Stimulated activated naive CD8-positive, alpha-beta T cell treated with anti-CD3 and anti-CD28 coated beads, Interleukin-15, Interleukin-2, amounts not matched to agents 100 U/mL and 50 U/mL, for 24 hours (primary cell): Measurements from ENCODE around the gene NRSN2.

Experiments
- ATAC-seq: fragments of 150-1000 bp; cut with Tn5 transposase; one replicate; pipeline ENCODE4 v1.10.0; 2021
- DNase-seq: peaks from one replicate; pipeline ENCODE4 v3.0.0; 2021

NRSN2 gene, protein sequence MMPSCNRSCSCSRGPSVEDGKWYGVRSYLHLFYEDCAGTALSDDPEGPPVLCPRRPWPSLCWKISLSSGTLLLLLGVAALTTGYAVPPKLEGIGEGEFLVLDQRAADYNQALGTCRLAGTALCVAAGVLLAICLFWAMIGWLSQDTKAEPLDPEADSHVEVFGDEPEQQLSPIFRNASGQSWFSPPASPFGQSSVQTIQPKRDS

DNA sequence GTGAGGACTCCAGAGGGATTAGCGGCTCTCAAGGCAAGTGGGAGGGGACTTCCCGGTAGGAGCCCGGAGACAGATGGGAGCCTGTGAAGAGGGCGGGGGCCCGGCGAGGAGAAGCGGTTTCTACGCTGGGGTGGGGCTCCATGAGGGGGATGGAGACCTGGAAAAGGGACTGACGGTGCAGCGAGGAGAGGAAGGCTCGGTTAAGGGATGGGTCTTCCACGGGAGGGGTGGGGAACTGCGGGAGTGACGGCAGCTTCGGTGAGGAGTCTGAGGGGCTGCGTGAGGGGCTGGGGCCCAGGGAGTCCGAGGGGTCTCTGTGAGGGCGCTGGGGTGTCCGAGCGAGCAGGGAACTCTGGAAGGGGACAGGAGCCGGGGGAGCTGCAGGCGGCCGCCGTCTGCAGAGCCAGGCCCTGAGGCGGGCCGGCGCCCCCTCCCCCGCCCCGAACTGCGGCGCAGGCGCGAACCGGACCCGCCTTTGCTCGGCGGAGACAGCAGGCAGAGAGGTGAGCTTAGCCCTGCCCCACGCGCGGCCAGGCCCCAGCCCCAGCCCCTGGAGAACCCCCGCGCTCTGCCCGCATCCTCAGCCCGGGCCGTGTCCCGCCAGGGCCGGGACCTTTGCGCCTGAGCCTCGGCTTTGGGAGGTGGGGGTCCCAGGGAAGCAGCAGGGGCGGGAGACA lies at the start of gene NRSN2:
Gene NRSN2, plus strand, starts transcription at position 472 of the 677 bp plus-strand sequence. CDS start 2,533 bp downstream, outside the sequence.
- ATAC-seq (peak; percentile 25), DNase-seq (peak; percentile 59)

- peak; percentile 41 for ATAC-seq
- DNase-seq = peak; percentile 59
These were observed 48.8 kb upstream of the NRSN2 start for GRCh38 chr20:297925-298775.

DNA sequence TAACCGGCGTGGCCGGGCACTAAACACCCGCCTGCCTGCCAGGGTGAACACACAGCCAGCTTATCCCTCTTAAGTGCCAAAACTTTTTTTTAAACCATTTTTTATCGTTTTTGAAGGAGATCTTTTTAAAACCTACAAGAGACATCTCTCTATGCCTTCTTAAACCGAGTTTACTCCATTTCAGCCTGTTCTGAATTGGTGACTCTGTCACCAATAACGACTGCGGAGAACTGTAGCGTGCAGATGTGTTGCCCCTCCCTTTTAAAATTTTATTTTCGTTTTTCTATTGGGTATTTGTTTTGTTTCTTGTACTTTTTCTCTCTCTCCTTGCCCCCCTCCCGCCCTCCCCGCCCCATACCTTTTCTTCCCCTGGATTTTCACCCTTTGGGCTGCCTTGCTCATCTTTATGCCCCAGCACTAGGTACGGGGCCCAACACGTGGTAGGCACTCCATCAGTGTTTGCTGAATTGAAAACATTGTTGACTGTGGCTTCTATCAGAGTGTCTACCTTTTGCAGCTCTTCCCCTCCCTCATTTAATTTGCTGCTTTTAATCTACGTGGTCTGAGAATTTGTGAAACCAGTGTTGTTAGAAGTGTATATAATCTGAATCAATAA lies 48.0 kb upstream of the NRSN2 start:
- no peak for DNase-seq
- no peak for ATAC-seq

- ATAC-seq (no peak), DNase-seq (no peak)
These were observed 46.4 kb upstream of the NRSN2 start for GRCh38 chr20:300345-300990.

DNA sequence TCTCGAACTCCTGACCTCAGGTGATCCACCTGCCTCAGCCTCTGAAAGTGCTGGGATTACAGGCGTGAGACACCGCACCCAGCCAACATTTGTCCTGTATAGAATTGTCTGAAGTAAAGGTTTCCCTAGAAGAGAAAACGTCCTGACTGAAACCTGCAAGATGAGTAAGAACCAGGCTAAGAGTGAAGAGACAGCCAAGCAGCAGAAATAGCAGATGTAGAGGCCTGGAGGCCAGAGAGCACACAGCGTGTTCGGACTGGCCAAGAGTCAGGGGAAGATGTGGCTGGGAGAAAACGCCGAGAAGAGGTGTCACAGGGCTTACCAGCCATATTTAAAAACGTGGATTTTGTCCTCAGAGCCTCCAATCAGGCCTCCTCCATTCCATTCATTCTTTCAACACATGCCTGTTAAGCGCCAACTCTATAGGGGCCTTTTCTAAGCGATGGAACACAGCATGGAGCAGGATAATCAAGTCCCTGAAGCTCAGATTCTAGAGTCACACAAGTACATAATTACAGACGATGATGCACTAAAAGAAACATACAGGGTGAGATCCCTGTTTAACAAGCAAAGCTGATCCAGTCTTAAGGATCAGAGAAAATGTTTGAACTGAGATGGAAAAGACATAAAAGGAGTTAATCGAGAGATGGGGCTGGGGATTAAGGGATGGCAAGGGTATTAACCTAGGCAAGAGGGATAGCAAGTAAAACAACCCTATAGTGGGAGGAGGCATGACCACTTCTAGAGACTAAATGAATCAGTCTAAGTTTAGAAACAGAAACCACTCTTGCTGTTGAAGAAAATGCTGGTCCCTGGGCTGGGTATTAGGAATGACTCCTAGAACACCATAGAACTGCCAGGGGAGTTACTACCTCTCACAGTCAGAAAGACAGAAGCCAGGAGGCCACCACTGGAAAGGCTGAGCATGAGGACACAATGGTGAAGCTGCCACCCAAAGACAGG lies 44.7 kb upstream of the NRSN2 start:
- DNase-seq (no peak), ATAC-seq (peak; percentile 42)

GRCh38 chr20:305745-306144 lies 41.2 kb upstream of the NRSN2 start:
- DNase-seq = no peak
- ATAC-seq = no peak

- DNase-seq = no peak
- no peak for ATAC-seq
These were observed 38.4 kb upstream of the NRSN2 start for GRCh38 chr20:308427-309038.

GRCh38 chr20:309306-309840 lies 37.5 kb upstream of the NRSN2 start:
- ATAC-seq (no peak), DNase-seq (no peak)

GRCh38 chr20:309841-310644 lies 36.9 kb upstream of the NRSN2 start:
- ATAC-seq = peak; percentile 100

GRCh38 chr20:310645-311044 lies 36.3 kb upstream of the NRSN2 start:
- no peak for ATAC-seq
- DNase-seq = no peak

More at GRCh38 chr20:309841-310644, 36.9 kb upstream of the NRSN2 start:
- DNase-seq = peak; percentile 91

- DNase-seq = no peak
- ATAC-seq = no peak
These were observed 35.3 kb upstream of the NRSN2 start for GRCh38 chr20:311609-312008.

DNA sequence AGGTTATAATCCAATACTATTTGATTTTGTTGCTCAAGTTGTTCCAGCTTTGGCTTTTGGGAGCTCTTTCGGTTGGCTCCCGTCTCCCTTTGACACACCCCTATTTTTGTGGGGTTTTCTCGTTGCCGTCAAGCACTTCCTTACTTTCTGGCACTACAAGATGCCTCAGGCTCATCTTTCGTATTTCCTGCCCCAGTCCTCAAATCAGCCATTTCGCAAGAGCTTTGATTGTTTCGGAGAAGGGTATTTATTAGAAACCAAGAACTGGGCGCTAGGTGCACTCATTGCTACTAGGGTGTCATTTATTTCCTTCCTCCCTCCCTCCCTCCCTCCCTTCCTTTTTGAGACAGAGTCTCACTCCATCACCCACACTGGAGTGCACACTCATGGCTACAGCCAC lies 34.8 kb upstream of the NRSN2 start:
- ATAC-seq (no peak), DNase-seq (no peak)

GRCh38 chr20:312866-313265 lies 34.0 kb upstream of the NRSN2 start:
- no peak for DNase-seq
- ATAC-seq = no peak

GRCh38 chr20:313402-313801 lies 33.5 kb upstream of the NRSN2 start:
- no peak for DNase-seq
- ATAC-seq = no peak

DNA sequence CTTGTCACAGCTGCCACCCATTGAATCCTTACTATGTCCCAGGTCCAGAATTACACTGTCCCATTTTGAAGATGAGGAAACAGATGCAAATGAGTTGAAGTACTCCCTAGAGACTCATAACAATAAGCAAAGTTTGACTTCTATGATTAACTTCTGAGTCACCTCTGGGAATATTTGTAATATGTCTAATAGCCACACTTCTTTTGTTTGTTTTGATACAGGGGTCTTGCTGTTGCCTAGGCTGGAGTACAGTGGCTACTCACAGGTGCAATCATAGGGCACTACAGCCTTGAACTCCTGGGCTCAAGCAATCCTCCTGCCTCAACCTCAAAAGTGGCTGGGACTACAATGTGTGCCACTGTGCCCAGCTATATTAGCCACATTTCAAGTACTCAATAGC lies 33.0 kb upstream of the NRSN2 start:
- ATAC-seq (no peak), DNase-seq (no peak)

GRCh38 chr20:316316-317068 lies 30.4 kb upstream of the NRSN2 start:
- no peak for DNase-seq

DNA sequence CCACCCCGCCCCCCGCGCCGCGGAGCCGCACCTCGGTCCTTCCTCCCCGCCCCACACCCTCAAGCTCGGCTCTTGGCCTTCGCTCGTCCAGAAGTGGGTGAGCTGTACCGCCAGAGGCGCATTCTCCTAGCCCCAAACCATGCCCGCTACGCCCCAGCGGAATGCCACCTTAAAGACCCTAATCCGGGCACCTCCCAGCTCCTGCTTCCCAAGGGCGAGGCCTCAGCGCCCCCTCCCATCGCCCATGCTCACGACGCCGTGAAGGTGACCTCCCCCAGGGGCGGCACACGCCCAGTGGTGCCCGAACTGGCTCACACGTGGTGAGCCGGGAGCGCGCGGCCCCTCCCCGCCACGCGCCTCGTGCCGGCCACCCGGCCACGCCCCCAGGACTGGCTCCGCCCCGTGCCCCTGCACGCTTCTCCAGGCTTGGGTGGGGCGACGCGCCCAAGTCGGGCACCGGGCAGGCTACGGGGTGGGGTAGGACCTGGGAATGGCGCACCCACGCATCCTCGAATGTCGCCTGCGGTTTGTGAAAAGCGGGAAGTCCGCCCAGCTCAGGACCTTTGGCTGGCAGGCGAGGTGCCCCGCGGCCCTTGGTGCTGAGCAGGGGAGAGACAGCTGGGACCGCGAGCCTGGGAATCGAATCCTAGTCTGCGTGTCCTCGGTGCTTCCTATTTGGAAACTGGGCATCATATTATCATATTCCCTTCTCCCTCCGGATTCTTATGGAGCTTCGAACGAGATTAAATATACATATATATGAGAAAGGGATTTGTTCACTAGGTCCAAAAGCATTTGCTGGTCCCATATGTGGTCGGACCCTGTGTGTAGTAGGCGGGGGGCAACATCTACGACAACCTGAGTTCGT lies 22.5 kb upstream of the NRSN2 start:
- ATAC-seq (peak; percentile 71), DNase-seq (peak; percentile 97)

More at GRCh38 chr20:316316-317068, 30.4 kb upstream of the NRSN2 start:
- no peak for ATAC-seq
